ENCODE data around the gene VTCN1.

- TF ChIP-seq CTCF (conservative IDR thresholded peaks at IDR 0.05 in 1 of 2, IDR thresholded peaks at IDR 0.05 in 1 of 2; ENCODE audit: extremely low read depth in 1 of 2, insufficient read depth in 1 of 2, low read depth in 1 of 2, low read length in 2 of 2): no peak
- TF ChIP-seq EZH2 (IDR thresholded peaks at IDR 0.05; ENCODE audit: borderline replicate concordance, low read length): no peak
These were observed 6.0 kb upstream of the VTCN1 start for GRCh38 chr1:117216718-117217117.
